H1 (cell line): ENCODE measurements around the gene NTNG2. TPM values are rescaled to one million over a fixed set of nuclear protein-coding genes. Genes with fewer than 3 reads are reported as not detected.

Experiments used
- CTCF ChIA-PET: fragments of 300-600 bp; sonication (Branson Sonifier 250); formaldehyde crosslinking; loops from one replicate; lab custom pipeline; 2021; ENCODE audit not compliant: partially characterized antibody; lab: Charles Lee
- POLR2A ChIA-PET: fragments of 300-600 bp; sonication (Branson Sonifier 250); formaldehyde crosslinking; loops from one replicate; lab custom pipeline; 2021; ENCODE audit warnings: inconsistent platforms; ENCODE audit not compliant: partially characterized antibody; lab: Charles Lee
- DNase-seq, 2 experiments: peaks; one replicate each; pipeline versions ENCODE4 v3.0.0 to v3.0.0-alpha.2; 2010 to 2022; ENCODE audit warnings: low spot score in 2 of 2, low read depth in 1 of 2, mixed read lengths in 1 of 2
- FAIRE-seq: peaks from 2 replicates; lab custom pipeline; 2011; peaks lifted over from hg19 to GRCh38; lab: Jason Lieb, UNC
- H2AFZ ChIP-seq: 2 replicates; pipeline ENCODE4 v1.8.1; 2012; ENCODE audit warnings: low read length, inconsistent platforms
- H2AK5ac ChIP-seq: 2 replicates; pipeline ENCODE4 v1.6.1; 2013; ENCODE audit warnings: low read depth, low read length
- H2BK120ac ChIP-seq: replicated peaks from 2 replicates; pipeline ENCODE3; 2013; ENCODE audit warnings: low read depth, low read length, inconsistent platforms
- H2BK12ac ChIP-seq: 2 replicates; pipeline ENCODE4 v1.6.1; 2013; ENCODE audit warnings: low read depth, low read length
- H2BK15ac ChIP-seq: 2 replicates; pipeline ENCODE4 v1.6.1; 2013; ENCODE audit warnings: low read length
- H2BK20ac ChIP-seq: 2 replicates; pipeline ENCODE4 v1.6.1; 2013; ENCODE audit warnings: low read length
- H2BK5ac ChIP-seq: 2 replicates; pipeline ENCODE4 v1.6.1; 2013; ENCODE audit warnings: low read depth, low read length
- H3K14ac ChIP-seq: 2 replicates; pipeline ENCODE4 v1.6.1; 2013; ENCODE audit warnings: inconsistent platforms; ENCODE audit not compliant: insufficient read length
- H3K18ac ChIP-seq: 2 replicates; pipeline ENCODE4 v1.6.1; 2013; ENCODE audit warnings: low read length; ENCODE audit errors: extremely low read depth
- H3K23ac ChIP-seq: 2 replicates; pipeline ENCODE4 v1.6.1; 2013; ENCODE audit warnings: inconsistent platforms; ENCODE audit not compliant: insufficient read length
- H3K23me2 ChIP-seq: 2 replicates; pipeline ENCODE4 v1.6.1; 2013; ENCODE audit warnings: low read depth, low read length
- H3K27ac ChIP-seq: 2 replicates; pipeline ENCODE4 v1.6.1; 2011; ENCODE audit warnings: low read depth, low read length, inconsistent platforms
- H3K27me3 ChIP-seq, 4 experiments: replicated peaks in 1 of 4; 1 replicate in 1 of 4; 2 replicates in 3 of 4; pipeline versions ENCODE4 v1.6.1 to v1.8.1; 2011 to 2013; ENCODE audit warnings: low read length in 3 of 4, mild to moderate bottlenecking in 3 of 4, inconsistent platforms in 2 of 4, mixed read lengths in 2 of 4, moderate library complexity in 1 of 4; ENCODE audit not compliant: control insufficient read depth in 3 of 4, insufficient read depth in 3 of 4; ENCODE audit errors: extremely low read depth in 1 of 4
- H3K36me3 ChIP-seq, 4 experiments: 2 replicates each; pipeline versions ENCODE4 v1.6.1 to v1.8.1; 2011 to 2013; ENCODE audit warnings: mild to moderate bottlenecking in 4 of 4, low read length in 3 of 4, moderate library complexity in 2 of 4, control low read depth in 1 of 4, inconsistent platforms in 1 of 4; ENCODE audit not compliant: insufficient read depth in 4 of 4, control insufficient read depth in 2 of 4
- H3K4ac ChIP-seq: replicated peaks from 2 replicates; pipeline ENCODE3; 2013; ENCODE audit warnings: low read length, low read depth, mixed read lengths, inconsistent platforms; ENCODE audit not compliant: insufficient read length
- H3K4me1 ChIP-seq, 4 experiments: replicated peaks in 1 of 4; 1 replicate in 1 of 4; 2 replicates in 3 of 4; pipeline versions ENCODE4 v1.6.1 to v1.8.1; 2011 to 2013; ENCODE audit warnings: low read length in 3 of 4, inconsistent platforms in 2 of 4, mixed read lengths in 1 of 4; ENCODE audit not compliant: insufficient read depth in 4 of 4, control insufficient read depth in 3 of 4
- H3K4me2 ChIP-seq, 2 experiments: 2 replicates each; pipeline versions ENCODE4 v1.6.1 to v1.8.1; 2011 to 2013; ENCODE audit warnings: low read depth in 2 of 2, low read length in 2 of 2, control low read depth in 1 of 2, inconsistent platforms in 1 of 2, mild to moderate bottlenecking in 1 of 2; ENCODE audit not compliant: insufficient read depth in 1 of 2
- H3K4me3 ChIP-seq, 4 experiments: fragments of 200-600, 300-600 bp in 1 of 4; sonication (generic), shearing (Covaris generic), sonication (Bioruptor Twin) in 1 of 4; 2 replicates each; pipeline versions ENCODE4 v1.5.1 to v1.8.1; 2011 to 2016; ENCODE audit warnings: low read length in 4 of 4, low read depth in 3 of 4, control low read depth in 2 of 4, inconsistent platforms in 2 of 4, mild to moderate bottlenecking in 2 of 4, mixed read lengths in 1 of 4, moderate library complexity in 1 of 4; ENCODE audit not compliant: insufficient read depth in 2 of 4; ENCODE audit errors: extremely low read depth in 1 of 4
- H3K56ac ChIP-seq: replicated peaks from 2 replicates; pipeline ENCODE3; 2013; ENCODE audit warnings: low read depth, mild to moderate bottlenecking, mixed read lengths, low read length, inconsistent platforms; ENCODE audit not compliant: insufficient read length
- H3K79me1 ChIP-seq: 2 replicates; pipeline ENCODE4 v1.6.1; 2013; ENCODE audit warnings: low read depth, low read length, control low read depth
- H3K79me2 ChIP-seq, 2 experiments: 2 replicates each; pipeline versions ENCODE4 v1.6.1 to v1.8.1; 2012 to 2013; ENCODE audit warnings: low read length in 2 of 2, mild to moderate bottlenecking in 2 of 2, inconsistent platforms in 1 of 2; ENCODE audit not compliant: insufficient read depth in 2 of 2, control insufficient read depth in 1 of 2
- H3K9ac ChIP-seq, 4 experiments: replicated peaks in 1 of 4; 1 replicate in 1 of 4; 2 replicates in 3 of 4; pipeline versions ENCODE4 v1.6.1 to v1.8.1; 2011 to 2013; ENCODE audit warnings: low read depth in 3 of 4, low read length in 3 of 4, control low read depth in 2 of 4, mild to moderate bottlenecking in 2 of 4, moderate library complexity in 2 of 4, inconsistent platforms in 1 of 4; ENCODE audit errors: extremely low read depth in 1 of 4
- H3K9me3 ChIP-seq, 2 experiments: 2 replicates each; pipeline versions ENCODE4 v1.6.1 to v1.8.1; 2012 to 2013; ENCODE audit warnings: mild to moderate bottlenecking in 2 of 2, moderate library complexity in 2 of 2, control low read depth in 1 of 2, inconsistent platforms in 1 of 2, low read depth in 1 of 2, low read length in 1 of 2, mixed read lengths in 1 of 2; ENCODE audit not compliant: insufficient read depth in 2 of 2
- H4K20me1 ChIP-seq, 2 experiments: replicated peaks in 1 of 2; 2 replicates each; pipeline versions ENCODE3 to v1.8.1; 2011 to 2013; ENCODE audit warnings: inconsistent platforms in 2 of 2, low read length in 2 of 2, mild to moderate bottlenecking in 1 of 2; ENCODE audit not compliant: insufficient read depth in 2 of 2, control insufficient read depth in 1 of 2
- H4K5ac ChIP-seq: 2 replicates; pipeline ENCODE4 v1.6.1; 2013; ENCODE audit warnings: low read length, low read depth, mixed read lengths, inconsistent platforms; ENCODE audit not compliant: insufficient read length
- H4K8ac ChIP-seq: 2 replicates; pipeline ENCODE4 v1.8.0; 2013; ENCODE audit warnings: mild to moderate bottlenecking, moderate library complexity, low read length, inconsistent platforms; ENCODE audit not compliant: insufficient read depth; ENCODE audit errors: extremely low read depth
- H4K91ac ChIP-seq: replicated peaks from 2 replicates; pipeline ENCODE3; 2013; ENCODE audit warnings: low read length, mixed read lengths, inconsistent platforms; ENCODE audit not compliant: insufficient read length
- BACH1 ChIP-seq: IDR thresholded peaks from 2 replicates; pipeline ENCODE4 v1.6.1; 2012; ENCODE audit warnings: low read length, improper control_type of control experiment
- CHD2 ChIP-seq: IDR thresholded peaks from 2 replicates; pipeline ENCODE4 v1.6.1; 2012; ENCODE audit warnings: low read length, improper control_type of control experiment
- CTBP2 ChIP-seq: IDR thresholded peaks from 2 replicates; pipeline ENCODE4 v1.7.0; 2011; ENCODE audit warnings: borderline replicate concordance, mild to moderate bottlenecking, moderate library complexity, mixed read lengths, low read length; ENCODE audit not compliant: insufficient read depth, insufficient read length
- EZH2 ChIP-seq: fragments of 200-600 bp; sonication (generic); IDR thresholded peaks from 2 replicates; pipeline ENCODE4 v1.7.1; 2012; ENCODE audit warnings: low read depth, mild to moderate bottlenecking, moderate library complexity, low read length, inconsistent platforms; ENCODE audit not compliant: severe bottlenecking
- HDAC2 ChIP-seq, 2 experiments: fragments of 300-600 bp in 1 of 2; sonication (generic) in 1 of 2; IDR thresholded peaks; 2 replicates each; pipeline ENCODE4 v1.6.1; 2011 to 2012; ENCODE audit warnings: low read depth in 2 of 2, low read length in 2 of 2, mild to moderate bottlenecking in 2 of 2, moderate library complexity in 2 of 2, borderline replicate concordance in 1 of 2, inconsistent platforms in 1 of 2
- PHF8 ChIP-seq: fragments of 200-600 bp; sonication (generic); conservative IDR thresholded peaks from 2 replicates; pipeline ENCODE4 v1.7.1; 2012; ENCODE audit warnings: low read depth, mild to moderate bottlenecking, inconsistent platforms, low read length, moderate library complexity
- POLR2A ChIP-seq, 2 experiments: IDR thresholded peaks; 1 replicate in 1 of 2; 2 replicates in 1 of 2; pipeline ENCODE4 v1.6.1; 2011; ENCODE audit warnings: low read depth in 2 of 2, low read length in 2 of 2, mild to moderate bottlenecking in 2 of 2; ENCODE audit errors: control extremely low read depth in 1 of 2
- RFX5 ChIP-seq: IDR thresholded peaks from 2 replicates; pipeline ENCODE4 v1.6.1; 2011; ENCODE audit warnings: low read depth, low read length, improper control_type of control experiment, borderline replicate concordance
- SAP30 ChIP-seq: fragments of 300-600 bp; sonication (generic); IDR thresholded peaks from 2 replicates; pipeline ENCODE4 v1.7.1; 2012; ENCODE audit warnings: low read length, moderate library complexity, mild to moderate bottlenecking, inconsistent platforms; ENCODE audit not compliant: insufficient read depth, insufficient replicate concordance
- SIN3A ChIP-seq, 2 experiments: IDR thresholded peaks in 1 of 2; conservative IDR thresholded peaks in 1 of 2; 2 replicates each; pipeline ENCODE4 v1.6.1; 2011 to 2012; ENCODE audit warnings: low read length in 2 of 2, improper control_type of control experiment in 1 of 2, low read depth in 1 of 2, mild to moderate bottlenecking in 1 of 2
- SP1 ChIP-seq: IDR thresholded peaks from 2 replicates; pipeline ENCODE4 v1.6.1; 2011; ENCODE audit warnings: low read depth, low read length
- TEAD4 ChIP-seq: IDR thresholded peaks from 2 replicates; pipeline ENCODE4 v1.6.1; 2012; ENCODE audit warnings: low read depth, low read length, inconsistent platforms, mixed read lengths
- WGBS, 2 experiments: shearing (Covaris generic) in 1 of 2; methylation state at CpG; one replicate each; pipeline versions ENCODE4 v1.1.6 to v1.1.7; 2013 to 2015; ENCODE audit warnings: low lambda C conversion rate in 2 of 2, mixed read lengths in 2 of 2, inconsistent platforms in 1 of 2, low coverage in 1 of 2, missing lambda C conversion rate in 1 of 2; ENCODE audit not compliant: insufficient replicate concordance in 2 of 2, insufficient coverage in 1 of 2, insufficient read length in 1 of 2; ENCODE audit errors: extremely low coverage in 1 of 2, missing lambda C conversion rate in 1 of 2; 5-methylcytosine and 5-hydroxymethylcytosine counted together
- polyA plus RNA-seq, 7 experiments: library from polyadenylated mRNA; depleted of rRNA in 3 of 7; stranded (reverse) in 5 of 7; unstranded in 2 of 7; fragments of >200 nt in 5 of 7; fragments of 200-250 nt in 2 of 7; gene quantifications; 1 replicate in 5 of 7; 2 replicates in 1 of 7; 4 replicates in 1 of 7; pipeline versions ENCODE4 v1.2.1 to v1.2.3, GENCODE V29; 2011 to 2013; ENCODE audit warnings: missing spikeins in 2 of 7, mixed read lengths in 2 of 7
- total RNA-seq: library from RNA; stranded (reverse); fragmentation: NEBNext Ultra II Directional; extraction: Animal tissue kit (Norgen Biotek cat#: 25700); gene quantifications from 2 replicates; pipeline ENCODE4 v1.2.1, GENCODE V29; 2021

Gene NTNG2
- total and polyA plus RNA-seq, 2 of the 8 experiments (the other 6 are each of a cell fraction or from before 2014, with no cell fraction given) = 1.4 to 1.5 TPM

DNA sequence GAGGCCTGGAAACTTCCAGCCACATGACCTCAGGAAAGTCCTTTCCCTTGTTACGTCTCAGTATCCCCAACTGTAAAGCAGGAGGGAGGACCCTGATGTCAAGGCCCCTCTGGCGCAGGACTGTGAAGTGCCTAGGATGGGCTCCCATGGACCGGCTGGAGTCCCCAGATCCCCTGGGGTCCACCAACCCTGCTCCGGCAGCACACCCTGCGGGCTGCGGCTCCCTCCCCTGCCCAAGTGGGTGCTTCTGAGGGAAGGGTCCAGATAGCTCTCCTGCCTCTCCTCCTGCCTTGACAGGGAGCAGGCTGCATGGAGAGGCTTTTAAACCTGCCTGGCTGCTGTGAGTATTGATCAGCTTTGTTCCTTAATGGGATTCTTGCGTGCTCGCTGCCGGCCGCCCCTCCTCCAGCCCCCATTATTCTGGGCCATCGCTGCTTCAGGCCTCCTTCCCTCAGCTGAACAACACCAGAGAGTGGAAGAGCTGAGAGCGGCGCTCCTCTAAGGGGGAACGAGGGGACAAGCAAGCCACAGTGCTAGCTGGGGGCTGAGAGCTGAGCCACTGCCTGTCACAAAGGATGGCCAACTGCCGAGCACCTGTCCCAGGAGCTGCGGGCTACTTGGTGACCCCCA, 25.6 kb upstream of the NTNG2 start:
- Histone ChIP-seq H4K20me1 (no peaks in the 10 kb centered on the region), H3K9ac (no peak overlapping the region; a peak in 2 of 7 replicates), H3K4ac (no peak overlapping the region), H2BK120ac (no peak overlapping the region), H4K8ac (peak overlapping the region; percentile 41; the same call in 1 of the 2 replicates), H2AK5ac (no peak overlapping the region), H3K14ac (no peak overlapping the region), H3K23me2 (no peaks in the 10 kb centered on the region; the same call in 1 of the 2 replicates), H3K9me3 (no peaks in the 10 kb centered on the region), H4K91ac (peak overlapping the region; percentile 1), H3K56ac (no peak overlapping the region), H2AFZ (peak overlapping the region; percentile 0; the same call in 1 of the 2 replicates), H3K36me3 (no peaks in the 10 kb centered on the region), H3K4me2 (no peak overlapping the region), H3K79me2 (no peaks in the 10 kb centered on the region), H3K4me3 (no peak overlapping the region), H3K18ac (peak overlapping the region; percentile 73; the same call in 1 of the 2 replicates), H3K23ac (no peak overlapping the region), H2BK12ac (peak overlapping the region; percentile 69; the same call in 1 of the 2 replicates), H4K5ac (no peak overlapping the region), H2BK15ac (peak overlapping the region; percentile 97), H3K4me1 (peaks cover 2 to 16% (median 9%) of the 10 kb centered on the region in 4 experiments; a peak in 6 of 7 replicates), H2BK5ac (peak overlapping the region; percentile 28; the same call in 1 of the 2 replicates), H2BK20ac (peak overlapping the region; percentile 87; the same call in 1 of the 2 replicates), H3K27ac (no peak overlapping the region), H3K27me3 (no peaks in the 10 kb centered on the region), H3K79me1 (no peaks in the 10 kb centered on the region)
- ChIA-PET POLR2A (interaction anchor here (2.7 kb wide), 1 partner anchor 10 kb away, joined by 10 read pairs; no protein-coding TSS in a partner anchor), CTCF (interaction anchor here (0.9 to 1.5 kb wide), 4 partner anchors 19 to 372 kb away, joined by 3 to 4 read pairs (median 4); no protein-coding TSS in a partner anchor)
- FAIRE-seq (no peak), DNase-seq (no peak)
- 85% methylated on average over 10 of the region's 16 CpGs; no CpG with 5 or more reads in 1 of the 2 experiments for WGBS, 2 experiments
- no peak for TF ChIP-seq SP1
- TF ChIP-seq SAP30 = no peak
- TF ChIP-seq SIN3A (conservative IDR thresholded peaks at IDR 0.05 in 1 of 2, IDR thresholded peaks at IDR 0.05 in 1 of 2; ENCODE audit: low read depth in 1 of 2, low read length in 2 of 2) = no peak
- no peak for TF ChIP-seq HDAC2 (IDR thresholded peaks at IDR 0.05; ENCODE audit: borderline replicate concordance in 1 of 2, low read depth in 2 of 2, low read length in 2 of 2)
- no peak for TF ChIP-seq RFX5
- TF ChIP-seq POLR2A (IDR thresholded peaks at IDR 0.05; ENCODE audit: control extremely low read depth in 1 of 2, low read depth in 2 of 2, low read length in 2 of 2) = no peak
- no peak for TF ChIP-seq TEAD4
- TF ChIP-seq CTBP2 = no peak
- TF ChIP-seq CHD2 = no peak
- TF ChIP-seq EZH2 = no peak
- TF ChIP-seq BACH1 = no peak
- no peak for TF ChIP-seq PHF8
